ENCODE data around the gene PALLD. TPM values are rescaled to one million over a fixed set of nuclear protein-coding genes. Genes with fewer than 3 reads are reported as not detected.

PALLD gene
- total RNA-seq, 1 donor from 2014 or later, result 121 TPM

DNA sequence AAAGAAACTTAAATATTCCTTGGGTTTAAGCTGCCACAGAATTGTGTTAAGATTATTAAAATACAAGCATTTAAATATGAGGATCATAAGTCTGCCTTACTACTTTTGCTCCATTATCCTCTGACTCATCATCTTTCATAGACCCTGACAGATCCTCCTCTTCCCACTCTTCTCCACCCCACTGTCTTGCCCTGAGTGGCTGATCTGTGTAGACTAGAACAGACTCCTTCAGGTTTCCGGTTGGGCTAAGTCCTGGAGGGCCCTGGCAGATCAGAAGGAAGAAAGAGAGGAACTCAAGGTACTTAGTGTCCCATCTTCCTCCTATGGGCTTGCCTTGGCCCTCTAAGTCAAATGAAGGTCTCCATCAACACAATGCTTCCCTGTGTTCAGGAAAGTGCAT lies 30.7 kb downstream of the PALLD start:
- DNase-seq, result no peak

DNA sequence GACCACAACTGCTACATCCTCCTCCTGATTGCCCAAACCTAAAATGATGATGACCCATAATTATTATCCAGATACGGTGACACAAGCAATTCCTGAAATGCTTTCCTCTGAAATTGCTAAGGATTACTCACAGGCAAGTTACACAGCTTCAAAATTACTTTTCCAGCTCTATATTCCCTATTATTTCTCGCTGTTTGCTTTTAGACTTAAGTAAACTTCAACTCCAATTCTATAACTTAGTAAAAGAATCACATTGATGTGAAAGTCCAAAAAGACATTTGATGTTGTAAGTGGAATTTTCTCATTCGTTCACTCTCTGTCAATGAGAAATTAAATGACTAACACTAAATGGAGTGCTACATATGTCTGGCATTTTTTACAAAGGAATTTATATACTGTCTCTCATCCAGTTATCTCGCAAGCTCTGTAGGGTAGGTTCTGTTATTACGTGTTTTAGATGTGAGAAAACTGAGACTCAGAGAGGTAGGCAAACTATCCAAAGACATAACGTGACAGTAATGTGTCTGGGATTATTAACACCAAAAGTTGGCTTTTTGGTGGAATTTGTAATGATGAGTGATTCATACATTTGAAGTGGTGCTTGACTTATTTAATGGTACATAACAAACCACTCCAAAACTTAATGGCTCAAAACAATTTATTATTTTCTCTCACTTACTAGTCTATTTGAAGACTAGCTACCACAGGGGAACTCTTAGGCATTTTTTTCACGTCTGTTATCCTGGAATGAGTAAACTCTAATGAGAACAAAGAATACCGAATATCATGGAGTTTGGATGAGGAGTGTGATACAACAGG lies 31.5 kb downstream of the PALLD start:
- no peak for DNase-seq

DNA sequence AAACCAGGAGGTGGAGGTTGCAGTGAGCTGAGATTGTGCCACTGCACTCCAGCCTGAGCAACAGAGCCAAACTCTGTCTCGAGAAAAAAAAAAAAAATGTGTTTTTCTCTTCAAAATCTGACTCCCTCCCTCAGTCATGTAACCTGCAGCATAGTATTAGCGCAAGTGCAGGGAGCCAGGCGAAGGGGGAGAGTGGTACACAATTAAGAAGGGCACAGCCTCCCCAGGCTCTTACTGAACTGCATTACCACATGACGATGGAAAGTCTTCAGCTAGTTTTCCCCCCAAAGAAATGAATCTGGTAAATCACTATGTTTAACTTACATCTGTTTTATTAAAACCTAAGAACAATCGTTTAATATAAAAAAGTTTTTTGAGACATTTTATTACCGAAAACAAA lies 32.4 kb downstream of the PALLD start:
- DNase-seq, result no peak

DNA sequence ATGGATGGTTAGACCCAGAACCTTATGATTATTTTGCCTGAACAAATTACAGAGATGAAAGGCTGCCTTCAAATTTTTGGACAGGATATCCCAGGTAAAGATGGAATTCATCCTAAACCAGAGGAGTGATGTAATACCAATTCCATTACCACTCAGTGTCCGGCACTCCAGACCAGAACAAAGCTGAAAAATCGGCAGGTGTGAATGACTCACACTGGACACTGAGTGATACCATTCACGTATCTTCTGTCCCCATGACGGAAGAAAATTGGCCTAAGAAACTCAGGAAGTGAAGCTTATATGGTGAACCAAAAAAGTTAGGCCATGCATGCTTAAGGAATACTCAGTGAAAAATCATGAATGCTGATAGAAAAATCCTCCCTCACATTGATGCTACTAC lies 34.5 kb downstream of the PALLD start:
- DNase-seq, result no peak

DNA sequence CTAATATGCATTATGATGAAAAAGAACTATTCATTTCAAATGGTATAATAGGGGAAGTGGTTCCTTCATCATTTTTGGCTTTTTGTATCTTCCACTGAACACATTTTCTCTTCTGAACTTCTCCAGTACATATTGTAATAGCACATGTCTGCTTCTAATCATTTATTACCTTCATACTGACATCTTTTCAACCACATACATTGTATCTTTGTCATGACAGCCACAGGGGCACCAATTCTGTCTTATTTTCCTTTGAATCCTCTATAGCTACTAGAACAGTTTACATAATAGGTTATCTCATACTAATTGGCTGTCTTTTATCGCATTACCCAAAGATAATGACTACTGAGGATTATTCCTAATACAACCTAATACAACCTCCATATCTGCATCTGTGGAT lies 37.7 kb downstream of the PALLD start:
- DNase-seq, result no peak

DNA sequence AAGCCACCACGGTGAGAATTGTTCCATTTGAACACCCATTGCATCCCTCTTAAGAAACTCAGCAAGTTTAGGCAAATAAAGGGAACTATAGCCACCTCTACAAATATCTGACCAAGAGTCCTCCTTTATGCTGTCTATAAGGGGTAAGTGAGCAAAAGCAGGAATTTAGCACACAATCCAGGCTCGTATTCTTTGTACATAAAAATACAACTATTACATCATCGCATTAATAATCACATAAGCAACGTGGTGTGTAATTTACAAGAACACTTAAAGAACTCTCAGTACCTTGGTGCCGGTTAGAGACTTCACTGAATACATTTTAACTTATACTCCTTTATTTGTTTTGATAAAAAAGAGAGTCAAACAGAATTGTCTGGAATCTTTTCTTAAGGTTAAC lies 38.8 kb downstream of the PALLD start:
- no peak for DNase-seq

DNA sequence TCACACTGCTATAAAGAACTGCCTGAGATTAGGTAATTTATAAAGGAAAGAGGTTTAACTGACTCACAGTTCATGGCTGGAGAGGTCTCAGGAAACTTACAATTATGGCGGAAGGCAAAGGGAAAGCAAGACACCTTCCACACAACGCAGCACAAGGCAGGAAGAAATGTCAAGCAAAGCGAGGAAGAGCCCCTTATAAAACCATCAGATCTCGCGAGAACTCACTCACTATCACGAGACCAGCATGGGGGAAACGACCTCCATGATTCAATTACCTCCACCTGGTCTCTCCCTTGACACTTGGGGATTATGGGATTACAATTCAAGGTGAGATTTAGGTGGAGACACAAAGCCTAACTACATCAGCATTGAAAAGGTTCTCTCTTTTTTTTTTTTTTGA lies 39.6 kb downstream of the PALLD start:
- no peak for DNase-seq

DNA sequence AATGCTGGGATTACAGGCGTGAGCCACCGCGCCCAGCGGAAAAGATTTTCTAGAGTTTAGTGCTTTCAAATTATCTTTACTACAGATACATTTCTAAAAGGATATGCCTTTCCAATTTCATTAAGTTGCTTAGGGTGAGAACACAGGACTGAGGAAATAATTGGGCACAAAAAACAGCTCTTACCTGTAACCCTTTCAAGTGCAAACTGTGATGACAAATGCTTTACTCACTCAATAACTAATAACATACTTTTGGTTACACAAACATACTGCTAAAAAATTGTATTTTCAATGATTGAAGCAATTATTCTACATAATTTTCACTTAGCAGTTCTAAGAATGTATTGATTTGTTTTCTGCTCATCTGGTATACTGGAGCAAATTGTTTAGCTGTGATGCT lies 40.2 kb downstream of the PALLD start:
- no peak for DNase-seq

DNA sequence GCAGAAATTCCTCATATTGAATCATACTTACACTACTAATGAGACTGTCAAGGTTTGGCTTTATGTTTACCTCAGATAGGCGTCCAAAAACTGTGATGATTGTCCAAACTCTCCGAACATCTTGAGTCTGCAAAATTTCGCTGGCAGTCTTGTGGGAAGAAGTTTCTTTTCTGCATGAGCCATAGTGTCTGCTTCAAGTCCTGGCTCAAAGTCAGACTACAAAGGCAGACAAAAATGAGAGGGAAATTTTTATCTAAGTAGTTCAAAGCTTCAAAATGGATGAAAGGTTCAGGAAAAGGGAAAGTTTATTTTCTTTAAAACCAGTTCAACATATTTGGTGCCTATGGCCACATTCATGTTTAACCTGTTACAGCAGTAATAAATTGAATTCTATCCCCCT lies 40.7 kb downstream of the PALLD start:
- DNase-seq, result no peak

DNA sequence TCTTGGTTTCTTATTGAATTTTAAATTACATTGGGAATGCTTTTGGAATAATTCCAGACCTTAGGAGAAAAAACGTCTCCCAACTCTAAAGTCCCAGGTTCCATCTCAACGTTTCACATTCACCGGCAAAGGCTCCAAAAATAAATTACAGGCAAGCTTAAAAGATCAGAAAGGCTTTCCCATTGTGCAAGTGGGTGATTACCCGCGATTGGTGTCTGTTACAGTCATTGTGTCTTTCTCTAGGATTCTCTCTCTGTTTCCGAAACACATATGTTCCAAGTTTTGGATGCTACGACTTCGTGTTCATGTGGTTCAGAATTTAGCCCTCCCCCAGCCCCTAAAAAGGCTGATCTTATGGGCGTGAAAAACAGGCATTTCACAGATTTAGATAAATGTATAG lies 41.8 kb downstream of the PALLD start:
- DNase-seq, result no peak

DNA sequence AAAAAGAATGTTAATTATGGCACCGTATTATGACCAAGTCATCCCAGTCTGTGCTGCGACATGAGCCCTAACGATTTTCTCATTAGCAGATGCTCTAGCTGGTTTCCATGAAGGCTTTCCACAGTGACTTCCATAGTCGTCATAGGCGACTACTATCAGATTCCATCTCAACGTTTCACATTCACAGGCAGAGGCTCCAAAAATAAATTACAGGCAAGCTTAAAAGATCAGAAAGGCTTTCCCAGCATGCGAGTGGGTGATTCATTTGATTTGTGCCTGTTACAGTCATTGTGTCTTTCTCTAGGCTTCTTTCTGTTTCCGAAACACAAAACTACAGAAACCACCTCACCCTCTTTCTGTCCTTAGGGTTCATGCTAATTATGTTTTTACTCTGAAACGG lies 43.2 kb downstream of the PALLD start:
- DNase-seq, result no peak

DNA sequence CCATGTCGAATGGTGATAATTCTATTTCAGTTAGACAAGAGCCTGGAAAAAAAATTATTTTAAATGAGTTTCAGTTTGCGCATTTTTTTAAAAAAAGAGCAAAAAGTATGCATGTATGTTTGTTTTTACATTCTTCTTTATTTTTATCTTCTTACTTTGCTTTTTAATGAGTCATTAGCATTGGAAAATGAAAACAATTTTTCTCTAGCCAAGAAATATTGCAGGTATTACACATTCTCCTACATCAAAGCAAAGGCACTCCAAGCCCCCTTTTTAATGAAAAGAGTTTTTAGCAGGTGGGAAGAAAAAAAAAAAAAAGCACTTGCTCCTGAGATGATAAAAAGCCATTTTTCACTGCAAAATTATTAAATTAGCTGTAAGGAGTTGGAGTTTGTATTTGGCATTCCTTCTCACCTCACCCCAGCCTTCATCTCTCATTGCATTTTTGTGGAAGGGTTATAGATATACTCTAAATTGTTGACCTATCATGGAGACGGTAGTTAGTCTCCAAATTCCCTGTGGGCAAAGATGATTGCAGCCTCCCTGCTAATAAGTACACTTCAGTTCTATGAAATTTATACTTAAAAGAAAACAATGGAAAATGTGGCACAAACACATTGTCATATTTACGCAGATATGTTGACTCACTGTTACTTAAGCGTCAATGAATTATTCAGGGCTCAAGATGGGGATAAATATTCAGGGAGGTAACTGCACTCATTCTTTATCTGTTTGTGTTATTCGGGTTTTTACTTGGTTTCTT lies 43.8 kb downstream of the PALLD start:
- DNase-seq, result no peak

DNA sequence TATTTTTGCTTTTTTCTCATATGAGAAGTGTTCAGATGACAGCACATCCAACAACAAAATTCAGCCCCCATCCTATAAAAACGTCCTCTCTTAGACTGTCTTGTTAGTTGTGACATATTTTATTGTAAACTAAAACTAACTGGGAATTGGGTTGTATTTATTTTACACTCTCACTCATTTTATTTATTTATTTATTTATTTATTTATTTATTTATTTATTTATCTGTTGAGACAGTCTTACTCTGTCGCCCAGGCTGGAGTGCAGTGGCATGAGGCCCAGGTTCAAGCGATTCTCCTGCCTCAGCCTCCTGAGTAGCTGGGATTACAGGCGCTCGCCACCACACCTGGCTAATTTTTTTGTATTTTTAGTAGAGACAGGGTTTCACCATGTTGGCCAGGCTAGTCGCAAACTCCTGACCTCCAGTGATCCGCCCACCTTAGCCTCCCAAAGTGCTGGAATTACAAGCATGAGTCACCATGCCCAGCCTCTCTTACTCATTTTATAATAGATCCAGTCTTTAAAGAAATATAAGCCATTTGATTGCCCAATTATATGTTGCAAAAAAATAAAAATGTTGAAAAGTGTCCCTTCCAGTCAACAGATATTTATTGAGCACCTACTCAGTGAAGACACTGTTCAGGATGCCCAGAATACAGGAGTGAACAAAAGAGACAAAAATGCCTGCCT lies 44.6 kb downstream of the PALLD start:
- DNase-seq, result no peak

DNA sequence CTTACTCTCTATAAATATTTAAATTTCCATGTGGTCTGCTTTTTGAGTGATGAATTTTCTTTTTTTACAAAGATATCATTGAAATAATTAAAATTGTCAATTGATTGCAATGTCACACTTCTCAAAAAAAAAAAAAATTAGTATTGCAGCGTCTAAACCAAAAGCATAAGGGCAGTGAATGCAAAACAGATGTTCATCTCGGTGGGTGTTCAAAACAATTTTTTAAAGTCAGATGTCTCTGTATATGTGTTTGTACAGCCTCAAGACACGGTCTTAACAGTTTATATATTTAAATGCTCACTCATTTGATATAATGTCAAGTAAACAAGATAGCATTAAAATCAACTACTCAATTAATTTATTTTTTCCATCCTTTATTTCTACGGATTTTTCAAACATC lies 52.3 kb downstream of the PALLD start:
- DNase-seq, result peak; percentile 80

DNA sequence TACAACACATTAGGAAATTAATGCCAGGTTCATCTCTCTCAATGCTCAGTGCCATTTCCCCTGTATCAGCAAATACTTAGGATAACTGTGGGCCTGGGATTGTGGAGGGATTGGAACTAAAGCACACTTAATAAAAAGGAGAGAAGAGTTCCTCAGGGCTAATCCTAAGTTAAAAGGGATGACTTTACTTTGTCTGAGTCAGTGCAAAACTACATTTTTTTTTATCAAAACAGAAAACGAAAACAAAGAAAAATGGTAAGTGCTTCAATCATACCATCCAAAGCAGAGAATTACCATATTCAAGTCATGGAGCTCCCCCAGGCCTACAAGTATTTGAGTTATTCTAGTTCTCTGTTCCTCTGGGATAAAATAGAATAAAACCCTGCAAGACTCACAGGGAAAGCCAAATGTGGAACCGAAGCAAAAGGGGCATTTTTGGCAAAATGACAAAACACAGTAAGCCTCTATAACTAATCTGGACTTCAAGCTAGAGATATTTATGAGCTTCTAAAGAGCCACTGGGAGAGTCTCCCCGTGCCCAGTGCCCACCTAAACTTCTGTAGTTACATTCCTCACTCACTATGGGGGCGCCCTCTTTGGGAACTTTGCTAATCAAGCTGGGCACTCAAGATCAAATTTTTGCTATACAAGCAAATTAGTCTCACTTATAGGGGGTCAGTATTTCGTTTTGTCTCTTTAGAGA lies 53.4 kb downstream of the PALLD start:
- no peak for DNase-seq

DNA sequence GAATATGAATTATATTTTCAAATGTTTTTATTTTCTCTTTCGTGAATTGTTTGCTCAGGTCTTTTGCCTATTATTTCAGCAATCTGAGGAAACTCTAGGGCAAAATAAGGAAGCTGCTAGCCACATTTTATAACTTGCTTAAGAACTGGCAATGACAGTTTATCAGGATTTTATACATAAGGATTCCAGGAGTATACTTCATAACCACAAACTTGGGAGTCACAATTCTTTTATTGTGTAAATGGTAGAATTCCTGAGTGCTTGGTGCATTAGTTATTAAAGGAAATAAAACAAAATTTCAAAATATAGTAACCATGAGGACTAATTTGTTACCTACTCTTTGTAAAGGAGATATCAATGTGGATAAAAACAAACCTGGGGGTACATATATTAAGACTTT lies 54.4 kb downstream of the PALLD start:
- no peak for DNase-seq

DNA sequence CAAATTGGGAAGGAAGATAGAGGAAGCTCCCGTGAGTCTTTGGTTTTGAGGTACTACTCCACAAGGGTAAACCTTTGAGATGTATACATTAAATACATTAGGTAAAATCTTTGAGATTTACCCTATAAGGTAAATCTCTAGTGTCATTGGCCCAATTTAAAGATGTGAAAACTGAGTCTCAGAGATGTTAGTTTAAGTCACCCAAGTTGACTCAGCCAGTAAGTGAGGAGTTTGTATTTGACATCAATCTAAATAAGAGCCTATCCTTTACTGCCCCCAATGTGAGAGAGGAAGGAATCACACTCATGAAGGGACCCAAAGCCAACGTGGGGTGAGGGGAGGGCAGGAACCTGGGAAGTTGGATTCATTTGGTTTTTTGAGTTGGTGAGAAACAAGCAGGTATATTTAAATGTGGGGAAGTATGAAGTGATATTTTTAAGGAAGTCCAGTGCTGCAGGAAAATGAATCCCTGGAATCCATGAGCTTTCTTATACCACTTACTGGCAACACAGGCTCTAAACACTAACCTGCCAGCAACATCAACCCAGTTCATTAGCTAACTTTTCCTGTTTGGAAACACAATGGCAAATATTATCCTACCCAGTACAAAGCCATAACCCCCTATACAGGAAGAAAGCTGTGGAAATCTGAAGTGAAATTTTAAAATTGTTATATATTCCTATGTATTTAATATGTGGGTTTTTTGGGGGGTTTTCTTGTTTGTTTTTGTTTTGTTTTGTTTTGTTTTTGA lies 55.3 kb downstream of the PALLD start:
- DNase-seq, result no peak

DNA sequence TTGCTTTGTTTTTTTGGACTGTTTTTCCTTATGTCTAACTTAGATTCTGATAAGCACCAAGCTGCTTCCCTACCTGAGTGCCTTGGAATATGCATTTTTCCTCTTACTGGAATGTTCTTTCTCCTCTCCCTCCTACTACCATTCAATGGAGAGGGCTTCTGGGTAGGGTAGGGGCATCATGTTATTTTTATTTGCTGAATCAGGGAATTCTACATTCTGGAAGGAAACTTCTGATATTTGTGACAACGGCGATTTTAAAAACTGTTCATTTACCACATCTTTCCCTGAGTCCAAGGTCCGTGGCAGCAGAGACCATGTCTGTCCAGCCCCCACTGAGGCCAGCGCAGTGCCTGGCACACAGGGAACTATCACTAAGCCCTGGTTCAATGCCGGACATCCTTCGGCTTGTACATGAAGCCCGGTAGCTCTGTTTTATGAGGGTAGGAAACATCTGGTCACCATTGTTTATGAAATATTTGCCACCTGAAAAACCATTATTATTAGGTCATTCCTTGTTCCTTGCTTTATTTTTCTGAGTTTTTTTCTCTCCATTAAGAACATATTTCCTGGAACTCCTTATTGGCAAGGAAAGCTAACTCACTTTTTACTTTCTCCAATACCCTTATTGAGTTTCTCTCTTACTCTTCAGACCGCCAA lies 57.0 kb downstream of the PALLD start:
- no peak for DNase-seq

DNA sequence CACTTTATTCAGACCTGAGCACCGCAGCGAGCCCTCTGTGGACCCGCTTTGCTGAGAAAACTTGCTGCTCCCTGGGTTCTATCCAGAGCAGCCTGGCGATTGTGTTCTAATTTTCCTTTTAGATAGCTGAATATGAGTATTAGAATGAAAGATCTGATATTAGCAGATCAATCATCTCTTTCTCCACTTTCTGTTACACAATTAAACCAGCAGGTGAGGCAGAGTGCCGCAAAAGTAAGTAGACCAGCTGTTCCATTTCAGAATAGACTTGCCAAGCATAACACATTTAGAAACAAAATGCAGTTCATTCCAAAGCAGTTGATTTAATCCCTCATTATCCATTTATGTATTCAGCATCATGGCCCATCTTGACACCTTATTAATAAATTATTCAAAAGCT lies 58.6 kb downstream of the PALLD start:
- no peak for DNase-seq

DNA sequence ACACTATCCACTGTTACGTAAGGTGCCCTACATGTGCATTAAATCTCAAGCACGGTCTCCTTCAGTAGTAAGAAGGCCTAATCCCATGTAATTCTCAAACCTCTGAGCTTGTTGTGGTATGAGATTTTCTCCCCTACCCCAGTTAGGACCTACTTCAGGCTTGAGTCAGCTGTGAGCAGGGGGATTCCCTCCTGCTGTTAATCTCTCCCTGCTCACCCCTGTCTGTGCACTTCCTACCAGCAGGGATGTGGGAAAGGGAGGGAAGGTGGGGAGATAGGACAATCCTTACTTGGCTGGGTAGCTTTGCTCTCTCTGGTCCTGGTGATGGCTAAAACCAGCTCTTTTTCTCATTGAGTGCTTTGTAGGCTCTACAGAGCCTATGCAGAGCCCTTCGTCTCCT lies 60.8 kb downstream of the PALLD start:
- DNase-seq, result no peak

DNA sequence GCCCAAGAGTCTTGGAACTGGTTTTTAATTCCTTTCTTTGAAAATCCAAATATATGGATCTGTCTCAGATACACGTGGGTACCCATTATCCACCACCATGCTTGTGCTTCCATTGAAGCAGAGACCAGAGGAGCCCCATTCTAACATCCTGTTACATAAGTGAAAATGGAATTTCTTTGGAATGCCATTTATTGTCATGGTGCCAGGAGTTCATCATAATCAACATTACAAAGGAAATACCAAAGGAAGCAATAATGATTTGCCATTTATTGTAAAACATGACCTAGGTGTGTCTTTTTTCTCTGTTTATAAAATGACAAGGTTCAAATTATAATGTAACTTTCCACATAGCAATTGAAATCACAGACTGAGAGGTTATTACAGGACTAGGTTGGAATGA lies 61.7 kb downstream of the PALLD start:
- DNase-seq, result peak; percentile 31

All from skin of body (tissue), 2 donors.